Ishikawa (cell line): ENCODE measurements around the gene TSHB.

Experiments
- CEBPB ChIP-seq: IDR thresholded peaks from 2 replicates; pipeline ENCODE4 v1.6.1; 2012
- CREB1 ChIP-seq: IDR thresholded peaks from 2 replicates; pipeline ENCODE4 v1.6.1; 2012; ENCODE audit warnings: low read depth
- EGR1 ChIP-seq: IDR thresholded peaks from 2 replicates; pipeline ENCODE4 v1.6.1; 2012
- EP300 ChIP-seq: IDR thresholded peaks from 2 replicates; pipeline ENCODE4 v1.6.1; 2012; ENCODE audit warnings: borderline replicate concordance
- FOXM1 ChIP-seq: IDR thresholded peaks from 2 replicates; pipeline ENCODE4 v1.6.1; 2012; ENCODE audit warnings: low read depth, borderline replicate concordance
- MAX ChIP-seq: IDR thresholded peaks from 2 replicates; pipeline ENCODE4 v1.6.1; 2012
- NFIC ChIP-seq: IDR thresholded peaks from 2 replicates; pipeline ENCODE4 v1.6.1; 2012
- RAD21 ChIP-seq: IDR thresholded peaks from 2 replicates; pipeline ENCODE4 v1.6.1; 2012; ENCODE audit warnings: low read depth
- REST ChIP-seq: IDR thresholded peaks from 2 replicates; pipeline ENCODE4 v1.6.1; 2012; ENCODE audit warnings: low read depth, mild to moderate bottlenecking
- TAF1 ChIP-seq: IDR thresholded peaks from 2 replicates; pipeline ENCODE4 v1.6.1; 2012; ENCODE audit warnings: low read depth, mild to moderate bottlenecking
- TCF12 ChIP-seq: IDR thresholded peaks from 2 replicates; pipeline ENCODE4 v1.6.1; 2012; ENCODE audit warnings: low read depth
- TEAD4 ChIP-seq: IDR thresholded peaks from 2 replicates; pipeline ENCODE4 v1.6.1; 2012
- USF1 ChIP-seq: IDR thresholded peaks from 2 replicates; pipeline ENCODE4 v1.6.1; 2012
- YY1 ChIP-seq: IDR thresholded peaks from 2 replicates; pipeline ENCODE4 v1.6.1; 2012; ENCODE audit warnings: low read depth
- ZBTB7A ChIP-seq: IDR thresholded peaks from 2 replicates; pipeline ENCODE4 v1.6.1; 2012; ENCODE audit warnings: low read depth

Gene TSHB

GRCh38 chr1:115029526-115029925 lies at the start of gene TSHB:
TSHB (plus strand) TSS chr1:115029826; CDS start chr1:115033363, 3,537 bp downstream.
- TF ChIP-seq RAD21, result no peak
- TF ChIP-seq TEAD4, result no peak
- TF ChIP-seq EGR1, result no peak
- TF ChIP-seq TAF1, result no peak
- no peak for TF ChIP-seq TCF12
- TF ChIP-seq MAX, result no peak
- no peak for TF ChIP-seq NFIC
- no peak for TF ChIP-seq YY1
- TF ChIP-seq EP300, result no peak
- TF ChIP-seq CREB1, result no peak
- no peak for TF ChIP-seq USF1
- no peak for TF ChIP-seq FOXM1
- no peak for TF ChIP-seq REST

- no peak for TF ChIP-seq RAD21
These were observed 47.4 kb upstream of the TSHB start for GRCh38 chr1:114982251-114982650.

GRCh38 chr1:114986286-114986685 lies 43.3 kb upstream of the TSHB start:
- TF ChIP-seq TEAD4 (no peak), TCF12 (no peak), TAF1 (no peak), REST (no peak), YY1 (no peak), CREB1 (no peak)

GRCh38 chr1:114988095-114988494 lies 41.5 kb upstream of the TSHB start:
- TF ChIP-seq TCF12, result no peak
- TF ChIP-seq TEAD4, result no peak
- no peak for TF ChIP-seq REST
- no peak for TF ChIP-seq ZBTB7A
- TF ChIP-seq USF1, result no peak
- TF ChIP-seq MAX, result no peak
- no peak for TF ChIP-seq EP300
- no peak for TF ChIP-seq FOXM1
- TF ChIP-seq RAD21, result no peak
- TF ChIP-seq CEBPB, result no peak
- TF ChIP-seq CREB1, result no peak
- no peak for TF ChIP-seq EGR1
- no peak for TF ChIP-seq TAF1
- TF ChIP-seq YY1, result no peak
- TF ChIP-seq NFIC, result no peak

- TF ChIP-seq CEBPB, result no peak
- TF ChIP-seq CREB1, result no peak
- TF ChIP-seq EP300, result no peak
- TF ChIP-seq ZBTB7A, result no peak
- no peak for TF ChIP-seq FOXM1
- no peak for TF ChIP-seq NFIC
- TF ChIP-seq EGR1, result no peak
These were observed 31.9 kb upstream of the TSHB start for GRCh38 chr1:114997510-114998289.
